Muscle of leg (tissue), 11 donors: ENCODE measurements around the gene DPEP1. TPM values are rescaled to one million over a fixed set of nuclear protein-coding genes. Genes with fewer than 3 reads are reported as not detected.
"Not testable (repeated sequence)": the region's sequence is repeated elsewhere in the genome, so short reads cannot be mapped to it uniquely, and the experiment has no call there.

Source experiments
- DNase-seq: peaks from one replicate; pipeline ENCODE4 v3.0.0; 2013
- H3K27ac ChIP-seq: one replicate; pipeline ENCODE4 v1.5.1; 2013; ENCODE audit warnings: mild to moderate bottlenecking, low read length, control low read depth
- H3K27me3 ChIP-seq: one replicate; pipeline ENCODE4 v1.6.1; 2013; ENCODE audit warnings: low read length; ENCODE audit not compliant: control insufficient read depth, insufficient read depth
- H3K36me3 ChIP-seq: one replicate; pipeline ENCODE4 v1.6.1; 2013; ENCODE audit warnings: low read length; ENCODE audit not compliant: control insufficient read depth, insufficient read depth
- H3K4me1 ChIP-seq: one replicate; pipeline ENCODE4 v1.6.1; 2013; ENCODE audit warnings: low read length; ENCODE audit not compliant: control insufficient read depth, insufficient read depth
- H3K4me3 ChIP-seq: one replicate; pipeline ENCODE4 v1.5.1; 2013; ENCODE audit warnings: low read length, control low read depth
- H3K9me3 ChIP-seq: replicated peaks from 2 replicates; pipeline ENCODE4 v1.6.1; 2013; ENCODE audit warnings: low read depth, low read length; ENCODE audit not compliant: control insufficient read depth
- WGBS: methylation state at CpG from one replicate; pipeline ENCODE4 v1.1.5; 2013; ENCODE audit warnings: missing lambda C conversion rate; ENCODE audit not compliant: insufficient coverage; 5-methylcytosine and 5-hydroxymethylcytosine counted together
- polyA plus RNA-seq, 8 donors: library from polyadenylated mRNA; unstranded; fragments of 120-200 nt; gene quantifications; one replicate each; pipeline versions ENCODE4 v1.2.1 to v1.2.3, GENCODE V29; 2013; ENCODE audit warnings: inconsistent platforms in 1 of 8, low replicate concordance in 1 of 8; ENCODE audit not compliant: insufficient read length in 8 of 8, insufficient read depth in 1 of 8
- total RNA-seq: library from RNA; stranded (reverse); fragments of 120-200 nt; gene quantifications from one replicate; pipeline ENCODE4 v1.2.4, GENCODE V29; 2013

The DPEP1 gene
- total and polyA plus RNA-seq, 9 donors = 0.35 to 10.5 (median 1.1) TPM

DNA sequence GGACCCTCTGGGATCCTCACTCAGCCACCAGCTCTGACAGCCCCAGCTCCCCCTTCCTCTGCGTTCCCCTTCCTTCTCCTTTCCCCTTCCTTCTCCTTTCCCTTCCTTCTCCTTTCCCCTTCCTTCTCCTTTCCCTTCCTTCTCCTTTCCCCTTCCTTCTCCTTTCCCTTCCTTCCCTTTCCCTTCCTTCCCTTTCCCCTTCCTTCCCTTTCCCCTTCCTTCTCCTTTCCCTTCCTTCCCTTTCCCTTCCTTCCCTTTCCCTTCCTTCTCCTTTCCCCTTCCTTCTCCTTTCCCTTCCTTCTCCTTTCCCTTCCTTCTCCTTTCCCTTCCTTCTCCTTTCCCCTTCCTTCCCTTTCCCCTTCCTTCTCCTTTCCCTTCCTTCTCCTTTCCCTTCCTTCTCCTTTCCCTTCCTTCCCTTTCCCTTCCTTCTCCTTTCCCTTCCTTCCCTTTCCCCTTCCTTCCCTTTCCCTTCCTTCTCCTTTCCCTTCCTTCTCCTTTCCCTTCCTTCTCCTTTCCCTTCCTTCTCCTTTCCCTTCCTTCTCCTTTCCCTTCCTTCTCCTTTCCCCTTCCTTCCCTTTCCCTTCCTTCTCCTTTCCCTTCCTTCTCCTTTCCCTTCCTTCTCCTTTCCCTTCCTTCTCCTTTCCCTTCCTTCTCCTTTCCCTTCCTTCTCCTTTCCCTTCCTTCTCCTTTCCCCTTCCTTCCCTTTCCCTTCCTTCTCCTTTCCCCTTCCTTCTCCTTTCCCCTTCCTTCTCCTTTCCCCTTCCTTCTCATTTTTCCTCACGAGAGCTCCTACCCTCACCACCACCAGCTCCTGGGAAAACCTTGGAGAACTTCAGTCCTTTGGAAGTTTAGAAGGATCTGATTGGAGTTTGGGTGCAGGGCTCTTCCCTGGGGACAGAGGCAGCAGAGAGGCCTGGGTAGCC lies 21.3 kb downstream of the DPEP1 start:
- not testable (repeated sequence) for DNase-seq, H3K9me3 ChIP-seq, H3K27ac ChIP-seq, H3K4me3 ChIP-seq, H3K36me3 ChIP-seq, H3K4me1 ChIP-seq
- peaks cover 32% of the 10 kb centered on the region for H3K27me3 ChIP-seq
- WGBS = 80% methylated on average over 1 of the region's 2 CpGs

DNA sequence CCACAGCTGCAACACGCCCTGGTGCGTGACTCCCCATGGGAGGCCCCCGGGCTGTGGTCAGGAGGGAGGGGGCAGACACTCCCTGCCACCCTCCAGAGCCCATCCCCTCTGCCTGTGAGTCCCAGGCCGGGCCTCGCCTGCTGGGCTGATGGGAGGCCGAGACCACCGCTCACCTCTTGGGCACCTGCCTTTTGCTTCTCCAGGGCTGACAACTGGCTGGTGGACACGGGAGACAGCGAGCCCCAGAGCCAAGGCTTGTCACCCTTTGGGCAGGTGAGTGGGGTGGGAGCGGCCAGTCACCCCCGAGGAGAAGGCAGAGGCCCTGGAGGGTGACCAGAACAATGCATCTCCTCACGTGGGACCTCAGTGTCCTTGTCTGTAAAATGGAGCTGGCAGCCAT lies 23.2 kb downstream of the DPEP1 start:
- Histone ChIP-seq H3K27me3 (peaks cover 22% of the 10 kb centered on the region), H3K4me1 (peaks cover 6% of the 10 kb centered on the region), H3K27ac (no peak overlapping the region), H3K4me3 (no peak overlapping the region), H3K9me3 (peaks cover 2% of the 10 kb centered on the region), H3K36me3 (no peaks in the 10 kb centered on the region)
- no peak for DNase-seq
- 88% methylated on average over 7 of the region's 12 CpGs for WGBS

DNA sequence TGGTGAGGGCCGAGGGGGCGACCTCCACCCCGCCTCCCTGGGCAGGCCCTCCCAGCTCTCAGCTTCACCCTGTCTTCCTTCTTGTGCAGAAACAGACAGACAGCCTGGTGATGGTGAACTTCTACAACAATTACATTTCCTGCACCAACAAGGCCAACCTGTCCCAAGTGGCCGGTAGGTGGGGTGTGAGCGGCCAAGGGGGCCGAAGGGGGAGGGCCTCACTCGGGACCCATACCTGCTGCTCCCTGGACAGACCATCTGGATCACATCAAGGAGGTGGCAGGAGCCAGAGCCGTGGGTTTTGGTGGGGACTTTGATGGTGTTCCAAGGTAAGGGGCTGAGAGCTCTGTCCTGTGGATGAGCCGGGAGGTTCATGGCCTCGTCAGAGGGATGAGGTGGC lies 23.9 kb downstream of the DPEP1 start:
- peaks cover 2% of the 10 kb centered on the region for H3K9me3 ChIP-seq
- peaks cover 16% of the 10 kb centered on the region for H3K27me3 ChIP-seq
- 41% methylated on average over 4 of the region's 10 CpGs for WGBS
- peaks cover 6% of the 10 kb centered on the region for H3K4me1 ChIP-seq
- no peak for DNase-seq
- no peak overlapping the region for H3K4me3 ChIP-seq
- no peaks in the 10 kb centered on the region for H3K36me3 ChIP-seq
- no peak overlapping the region for H3K27ac ChIP-seq

DNA sequence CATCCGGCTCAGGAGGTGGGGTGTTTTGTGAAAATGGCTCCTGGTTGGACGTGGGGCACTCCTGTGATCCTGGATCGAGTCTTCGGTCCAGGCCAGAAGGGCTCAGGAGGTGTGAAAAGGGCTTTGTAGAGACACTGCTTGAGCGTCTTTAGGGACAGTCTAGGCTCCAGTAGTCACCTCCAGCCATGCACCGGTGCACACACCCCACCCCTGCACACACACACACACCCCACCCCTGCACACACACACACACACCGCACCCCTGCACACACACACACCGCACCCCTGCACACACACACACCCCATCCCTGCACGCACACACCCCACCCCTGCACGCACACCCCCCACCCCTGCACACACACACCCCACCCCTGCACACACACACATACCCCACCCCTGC lies 25.0 kb downstream of the DPEP1 start:
- Histone ChIP-seq H3K9me3 (peaks cover 2% of the 10 kb centered on the region), H3K36me3 (no peaks in the 10 kb centered on the region), H3K4me3 (no peak overlapping the region), H3K4me1 (peaks cover 6% of the 10 kb centered on the region), H3K27ac (no peak overlapping the region), H3K27me3 (peaks cover 5% of the 10 kb centered on the region)
- no peak for DNase-seq
- no CpG with 5 or more reads among the region's 10 CpGs for WGBS

DNA sequence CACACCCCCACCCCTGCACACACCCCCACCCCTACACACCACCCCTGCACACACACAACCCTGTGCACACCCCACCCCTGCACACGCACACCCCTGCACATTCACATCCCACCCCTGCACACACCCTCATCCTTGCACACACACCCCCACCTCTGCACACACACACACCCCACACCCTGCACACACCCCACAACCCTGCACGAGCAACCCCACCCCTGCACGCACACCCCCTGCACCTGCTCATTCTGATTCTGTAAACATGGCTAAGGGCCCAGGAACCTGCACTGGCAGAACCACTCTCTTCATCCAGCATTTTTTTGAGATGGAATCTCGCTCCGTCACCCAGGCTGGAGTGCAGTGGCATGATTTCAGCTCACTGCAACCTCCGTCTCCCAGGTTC lies 25.9 kb downstream of the DPEP1 start:
- 87% methylated on average over 5 of the region's 6 CpGs for whole genome bisulfite sequencing

GRCh38 chr16:89641458-89642119 lies 28.1 kb downstream of the DPEP1 start:
- Histone ChIP-seq H3K36me3 (peaks cover 25% of the 10 kb centered on the region), H3K4me3 (no peak overlapping the region), H3K27me3 (no peaks in the 10 kb centered on the region), H3K4me1 (peaks cover 6% of the 10 kb centered on the region), H3K27ac (no peak overlapping the region), H3K9me3 (no peaks in the 10 kb centered on the region)
- WGBS = 34% methylated on average over 5 of the region's 14 CpGs
- DNase-seq = no peak

More for the DNA sequence above, 25.9 kb downstream of the DPEP1 start:
- peaks cover 3% of the 10 kb centered on the region for H3K36me3 ChIP-seq
- peaks cover 2% of the 10 kb centered on the region for H3K9me3 ChIP-seq
- H3K27me3 ChIP-seq = no peaks in the 10 kb centered on the region
- DNase-seq = no peak
- H3K4me3 ChIP-seq = no peak overlapping the region
- H3K4me1 ChIP-seq = peaks cover 6% of the 10 kb centered on the region
- no peak overlapping the region for H3K27ac ChIP-seq

DNA sequence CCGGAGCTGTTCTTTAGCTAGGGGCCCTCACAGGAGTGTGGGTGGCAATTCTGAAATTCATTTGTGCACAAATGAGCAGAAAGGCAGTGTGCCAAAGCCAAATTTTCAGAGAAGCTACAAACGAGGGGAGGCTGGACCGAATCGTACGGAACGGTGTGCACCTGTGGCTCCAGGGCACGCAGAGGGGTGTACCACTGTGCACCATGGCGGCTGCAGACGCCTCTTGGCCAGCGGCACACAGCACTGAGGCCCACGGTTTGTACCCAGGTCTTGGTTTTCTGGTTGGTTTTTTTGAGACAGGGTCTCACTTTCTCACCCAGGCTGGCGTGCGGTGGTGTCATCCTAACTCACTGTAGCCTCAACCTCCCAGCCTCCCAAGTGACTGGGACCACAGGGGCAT lies 29.1 kb downstream of the DPEP1 start:
- WGBS = 76% methylated on average over 10 of the region's 13 CpGs
- Histone ChIP-seq H3K4me3 (no peak overlapping the region), H3K27me3 (no peaks in the 10 kb centered on the region), H3K36me3 (peaks cover 35% of the 10 kb centered on the region), H3K9me3 (no peaks in the 10 kb centered on the region), H3K4me1 (peaks cover 6% of the 10 kb centered on the region), H3K27ac (no peak overlapping the region)
- DNase-seq = no peak

DNA sequence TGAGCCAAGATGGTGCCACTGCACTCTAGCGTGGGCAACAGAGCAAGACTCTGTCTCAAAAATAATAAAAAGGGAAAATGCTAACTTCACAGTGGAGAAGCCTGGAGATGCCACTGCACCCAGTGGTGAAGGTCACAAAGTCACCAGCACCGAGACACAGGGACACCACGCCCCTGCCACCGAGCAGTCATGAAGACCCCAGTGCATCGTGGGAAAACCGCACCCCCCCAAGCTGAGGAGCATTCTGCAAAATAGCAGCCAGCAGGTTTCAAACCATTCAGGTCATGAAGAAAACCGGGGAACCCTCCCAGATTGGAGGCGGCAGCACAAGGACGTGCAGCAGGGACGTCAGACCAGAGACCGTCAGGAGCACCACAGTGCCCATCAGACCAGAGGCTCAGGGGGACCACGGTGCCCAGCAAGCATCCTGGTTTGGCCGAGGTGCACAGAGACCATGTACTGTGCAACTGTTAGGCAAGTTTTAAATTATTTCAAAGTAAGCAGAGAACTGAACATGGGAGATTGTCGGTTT lies 30.4 kb downstream of the DPEP1 start:
- no peak for DNase-seq
- no peaks in the 10 kb centered on the region for H3K9me3 ChIP-seq
- H3K4me1 ChIP-seq = peaks cover 6% of the 10 kb centered on the region
- no peaks in the 10 kb centered on the region for H3K27me3 ChIP-seq
- H3K4me3 ChIP-seq = no peak overlapping the region
- no peak overlapping the region for H3K27ac ChIP-seq
- 63% methylated on average over 12 of the region's 14 CpGs for WGBS
- peaks cover 39% of the 10 kb centered on the region for H3K36me3 ChIP-seq

- H3K36me3 ChIP-seq = peaks cover 46% of the 10 kb centered on the region
- H3K27me3 ChIP-seq = no peaks in the 10 kb centered on the region
- DNase-seq = no peak
- whole genome bisulfite sequencing = 75% methylated on average over 8 of the region's 11 CpGs
- no peak overlapping the region for H3K27ac ChIP-seq
- no peak overlapping the region for H3K4me3 ChIP-seq
- peaks cover 6% of the 10 kb centered on the region for H3K4me1 ChIP-seq
- H3K9me3 ChIP-seq = no peaks in the 10 kb centered on the region
Measured at GRCh38 chr16:89645122-89645521, 31.7 kb downstream of the DPEP1 start.

DNA sequence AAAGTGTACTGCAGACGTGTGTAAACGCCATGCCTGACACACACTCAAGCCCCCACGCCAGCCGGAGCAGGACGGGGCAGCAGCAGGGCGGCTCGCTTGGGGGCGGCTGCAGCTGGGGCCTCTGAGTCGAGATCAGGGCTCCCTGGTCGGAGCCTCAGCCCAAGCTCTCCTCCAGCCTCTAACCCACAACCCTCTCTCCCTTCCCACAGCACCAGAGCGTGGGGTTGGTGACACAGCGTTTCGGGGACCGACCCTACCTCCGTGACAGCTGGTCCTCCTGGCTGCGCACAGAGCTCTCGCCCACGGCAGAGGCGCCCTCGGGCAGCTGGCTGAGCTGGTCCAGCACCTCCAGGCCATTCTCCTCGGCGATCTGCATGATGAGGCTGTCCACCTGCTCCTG lies 32.8 kb downstream of the DPEP1 start:
- Histone ChIP-seq H3K9me3 (no peaks in the 10 kb centered on the region), H3K27ac (no peak overlapping the region), H3K4me1 (no peaks in the 10 kb centered on the region), H3K27me3 (no peaks in the 10 kb centered on the region), H3K4me3 (no peak overlapping the region), H3K36me3 (peaks cover 54% of the 10 kb centered on the region)
- no peak for DNase-seq
- WGBS = 92% methylated on average over 22 of the region's 22 CpGs
